SHP77 treated with DMSO at 0.1 percent for 48 hours (cell line): Measurements from ENCODE around the gene TFF2.

Experiments
- DNase-seq: peaks from one replicate; lab custom pipeline; 2025; lab: John Stamatoyannopoulos, UW

Gene TFF2

GRCh38 chr21:42384156-42384945, 33.6 kb upstream of the TFF2 start:
- no peak for DNase-seq

DNA sequence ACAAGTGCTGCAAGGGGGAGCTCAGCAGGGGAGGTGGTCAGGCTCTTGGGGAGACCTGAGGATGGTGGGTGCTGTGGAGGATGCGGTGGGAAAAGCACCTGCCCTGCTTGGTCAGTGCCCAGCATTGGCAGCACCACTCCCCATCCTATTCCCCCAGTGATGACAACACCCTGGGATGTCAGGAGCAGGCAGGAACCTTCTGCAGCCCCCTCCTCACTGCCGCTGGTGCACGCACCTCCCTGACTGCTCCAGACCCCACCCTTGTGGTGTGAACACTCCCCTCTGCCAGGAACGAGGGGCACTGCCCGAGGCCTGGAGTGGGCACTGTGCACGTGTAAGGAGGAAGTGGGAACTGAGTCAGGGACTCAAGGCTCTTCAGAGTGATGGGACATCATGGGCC, 32.5 kb upstream of the TFF2 start:
- no peak for DNase-seq

GRCh38 chr21:42382915-42383314, 32.1 kb upstream of the TFF2 start:
- DNase-seq: no peak

DNA sequence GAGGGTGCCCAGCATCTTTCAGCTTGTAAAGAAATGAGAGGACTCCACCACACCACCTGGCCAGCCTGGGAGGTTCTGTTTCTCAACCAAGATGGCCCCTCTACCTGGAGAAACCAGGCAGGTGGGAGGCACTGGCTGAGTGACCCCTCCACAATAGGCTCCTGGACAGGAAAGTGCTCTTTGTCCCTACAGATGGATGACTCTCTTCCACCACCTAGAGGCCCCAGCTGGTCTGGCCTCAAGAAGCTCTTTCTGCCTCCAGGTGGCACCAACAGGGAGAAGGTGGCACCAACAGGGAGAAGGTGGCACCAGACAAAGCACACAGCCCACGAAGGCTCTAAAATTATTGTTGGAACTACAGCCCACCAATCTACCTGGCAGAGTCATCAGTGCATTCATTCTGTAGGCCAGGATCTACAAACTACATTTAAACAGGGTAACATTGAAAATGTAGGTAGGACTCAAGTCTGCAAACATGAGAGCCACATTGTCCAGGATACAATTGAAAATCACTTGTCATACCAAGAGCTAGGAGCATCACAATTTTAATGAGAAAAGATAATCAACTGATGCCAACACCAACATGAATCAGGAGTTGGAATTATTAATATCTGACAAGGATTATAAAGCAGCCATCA, 30.7 kb upstream of the TFF2 start:
- no peak for DNase-seq

DNA sequence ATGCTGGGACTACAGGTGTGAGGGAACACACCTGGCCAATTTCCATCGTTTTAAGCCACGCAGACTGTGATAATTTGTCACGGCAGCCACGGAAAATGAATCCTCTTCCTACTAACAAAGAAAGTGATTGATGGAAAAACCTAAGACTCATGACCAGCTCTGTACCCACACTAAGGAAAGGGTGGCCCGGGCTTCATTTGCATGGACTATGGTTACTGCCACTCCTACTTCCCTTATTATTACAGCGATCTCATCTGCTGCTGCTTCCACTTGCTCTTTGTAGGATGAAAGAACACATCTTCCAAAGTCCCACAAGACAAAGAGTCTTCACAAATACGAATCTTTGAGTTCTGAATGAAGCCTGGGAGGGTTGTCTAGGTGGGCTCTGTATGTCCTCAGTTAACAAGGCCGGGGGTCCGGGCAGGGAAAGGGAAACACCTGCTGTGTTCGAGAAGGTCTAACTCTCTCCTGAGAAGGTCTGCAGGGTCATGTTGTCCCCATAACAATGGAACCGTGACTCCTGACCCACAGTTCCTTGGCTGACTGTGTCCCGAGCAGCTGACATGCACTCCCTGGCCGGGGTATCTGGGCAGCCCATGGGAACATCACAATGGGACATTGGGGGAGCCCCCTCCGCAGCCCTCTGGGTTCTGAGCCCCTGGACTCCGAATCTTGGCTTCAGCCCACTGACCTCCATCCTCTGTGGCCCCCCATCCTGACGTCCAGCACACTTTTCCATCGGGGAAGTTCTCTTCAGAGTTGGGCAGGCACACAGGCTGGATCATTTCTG, 28.8 kb upstream of the TFF2 start:
- no peak for DNase-seq

DNA sequence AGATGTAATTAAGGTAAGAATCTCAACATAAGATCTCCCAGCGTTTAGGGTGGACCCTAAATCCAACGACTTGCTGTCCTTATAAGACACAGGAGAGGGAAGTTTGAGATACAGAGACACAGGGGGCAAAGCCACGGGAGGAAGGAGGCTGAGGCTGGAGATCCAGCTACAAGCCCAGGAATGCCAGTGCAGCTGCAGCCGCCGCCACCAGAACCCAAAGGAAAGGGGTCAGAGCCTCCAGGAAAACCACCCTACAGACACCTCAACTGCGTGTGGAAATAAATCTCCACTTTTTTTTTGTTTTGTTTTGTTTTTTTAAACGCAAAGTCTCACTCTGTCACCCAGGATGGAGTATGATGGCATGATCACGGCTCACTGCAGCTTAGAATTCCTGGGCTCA, 27.6 kb upstream of the TFF2 start:
- no peak for DNase-seq

DNA sequence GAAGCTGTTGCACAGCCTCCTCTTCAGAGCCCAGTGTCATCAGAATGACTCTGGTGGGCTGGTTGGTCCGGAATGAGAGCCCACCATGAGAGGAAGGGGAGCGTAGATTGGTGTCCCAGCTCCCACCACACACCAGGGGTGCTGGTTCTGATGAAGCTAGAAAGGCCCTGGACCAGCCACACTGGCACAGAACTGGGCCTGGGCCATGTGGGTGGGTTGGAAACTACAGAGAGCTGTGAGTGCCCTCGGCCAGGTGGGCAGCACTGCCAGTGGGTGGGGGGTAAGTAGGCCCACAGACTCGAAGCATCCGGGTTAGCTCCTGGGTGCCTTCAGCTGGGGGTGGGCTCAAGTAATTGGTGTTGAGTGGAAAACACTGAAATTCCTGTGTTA, 27.2 kb upstream of the TFF2 start:
- DNase-seq: no peak

DNA sequence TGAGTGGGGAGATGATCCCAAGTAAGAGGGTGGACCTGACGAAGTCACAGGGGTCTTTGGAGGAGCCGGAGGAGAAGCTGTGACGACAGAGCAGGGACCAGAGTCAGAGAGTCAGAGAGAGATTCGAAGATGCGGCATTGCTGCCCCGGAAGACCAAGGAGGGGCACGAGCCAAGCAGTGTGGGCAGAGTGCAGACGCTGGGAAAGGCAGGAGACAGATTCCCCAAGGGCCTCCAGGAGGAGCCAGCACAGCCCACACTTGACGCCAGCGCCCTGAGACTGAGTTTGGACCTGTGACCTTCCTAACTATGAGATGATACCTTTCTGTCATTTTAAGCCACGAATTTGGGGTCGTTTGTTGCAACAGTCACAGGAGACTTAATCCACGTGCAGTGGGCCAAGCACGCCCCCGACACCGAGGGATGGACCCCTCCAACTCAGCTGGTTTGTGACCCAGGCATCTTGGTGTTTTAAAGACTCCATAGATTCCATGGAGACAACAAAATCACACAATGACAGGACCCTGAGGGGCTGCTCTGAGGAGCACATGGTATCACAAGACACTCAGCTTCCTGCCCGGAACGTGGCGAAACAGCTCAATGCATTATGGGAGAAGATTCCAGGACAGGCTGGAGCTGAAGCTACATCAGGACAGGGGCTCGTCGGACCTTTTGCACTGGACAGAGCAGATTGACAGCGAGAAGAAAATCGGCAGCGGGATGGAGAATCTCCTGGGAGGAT, 26.6 kb upstream of the TFF2 start:
- no peak for DNase-seq

- DNase-seq: no peak
These were observed 25.7 kb upstream of the TFF2 start for GRCh38 chr21:42376338-42376982.

GRCh38 chr21:42375966-42376337, 25.2 kb upstream of the TFF2 start:
- DNase-seq: no peak

GRCh38 chr21:42375506-42375905, 24.7 kb upstream of the TFF2 start:
- DNase-seq: no peak

GRCh38 chr21:42374864-42375499, 24.2 kb upstream of the TFF2 start:
- DNase-seq: no peak

GRCh38 chr21:42374457-42374856, 23.7 kb upstream of the TFF2 start:
- DNase-seq: no peak

DNA sequence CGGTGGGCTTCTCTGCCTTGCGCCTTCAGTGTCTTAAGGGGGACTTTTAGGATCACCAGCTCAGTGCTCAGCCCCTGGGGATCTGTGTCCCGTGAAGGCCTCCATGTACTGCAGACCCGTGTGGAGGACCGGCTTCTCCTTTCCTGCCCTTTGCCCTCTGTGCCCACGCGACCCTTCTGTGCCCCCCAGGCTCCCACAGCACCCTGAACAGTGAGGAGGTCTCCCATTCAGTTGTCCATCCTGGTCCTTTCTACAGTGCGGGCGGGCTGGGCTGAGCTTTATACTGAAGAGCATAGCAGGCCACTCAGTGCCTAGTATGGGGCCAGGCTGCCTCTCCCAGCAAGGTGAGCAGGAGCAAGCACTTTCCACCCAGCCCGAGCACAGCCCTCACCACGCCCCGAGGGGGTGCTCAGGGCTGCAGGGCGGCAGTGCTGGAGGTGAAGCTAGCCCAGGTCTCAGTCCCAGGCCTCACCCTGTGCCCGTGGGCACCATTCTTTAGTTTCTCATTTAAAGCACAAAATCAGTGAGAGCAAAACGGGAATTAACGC, 23.2 kb upstream of the TFF2 start:
- no peak for DNase-seq

- DNase-seq: no peak
These were observed 22.6 kb upstream of the TFF2 start for GRCh38 chr21:42373196-42373907.

DNA sequence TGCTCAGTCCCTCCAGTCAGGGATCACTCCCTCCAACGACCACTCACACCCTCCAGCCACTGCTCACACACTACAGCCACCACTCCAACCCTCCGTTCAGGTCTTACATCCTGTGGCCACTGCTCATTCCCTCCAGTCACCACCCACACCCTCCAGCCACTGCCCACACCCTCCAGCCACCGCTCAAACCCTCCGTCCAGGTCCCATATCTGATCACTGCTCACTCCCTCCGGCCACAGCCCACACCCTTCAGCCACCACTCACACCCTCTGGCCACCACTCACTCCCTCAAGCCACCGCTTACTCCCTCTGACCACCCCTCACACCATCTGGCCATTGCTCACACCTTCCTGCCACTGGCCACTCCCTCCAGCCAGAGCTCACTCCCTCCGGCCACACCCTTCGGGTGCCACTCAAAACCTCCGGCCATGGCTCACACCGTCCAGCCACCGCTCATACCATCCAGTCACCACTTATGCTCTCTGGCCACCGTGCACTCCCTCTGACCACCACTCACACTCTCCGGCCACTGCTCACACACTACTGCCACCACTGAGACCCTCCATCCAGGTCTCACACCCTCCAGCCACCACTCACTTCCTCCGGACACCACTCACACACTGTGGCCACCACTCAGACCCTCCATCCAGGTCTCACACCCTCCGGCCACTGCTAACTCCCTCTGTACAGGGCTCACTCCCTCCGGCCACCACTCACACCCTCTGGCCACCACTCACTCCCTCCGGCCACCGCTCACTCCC, 20.3 kb upstream of the TFF2 start:
- DNase-seq: no peak

GRCh38 chr21:42369821-42370220, 19.0 kb upstream of the TFF2 start:
- DNase-seq: no peak

DNA sequence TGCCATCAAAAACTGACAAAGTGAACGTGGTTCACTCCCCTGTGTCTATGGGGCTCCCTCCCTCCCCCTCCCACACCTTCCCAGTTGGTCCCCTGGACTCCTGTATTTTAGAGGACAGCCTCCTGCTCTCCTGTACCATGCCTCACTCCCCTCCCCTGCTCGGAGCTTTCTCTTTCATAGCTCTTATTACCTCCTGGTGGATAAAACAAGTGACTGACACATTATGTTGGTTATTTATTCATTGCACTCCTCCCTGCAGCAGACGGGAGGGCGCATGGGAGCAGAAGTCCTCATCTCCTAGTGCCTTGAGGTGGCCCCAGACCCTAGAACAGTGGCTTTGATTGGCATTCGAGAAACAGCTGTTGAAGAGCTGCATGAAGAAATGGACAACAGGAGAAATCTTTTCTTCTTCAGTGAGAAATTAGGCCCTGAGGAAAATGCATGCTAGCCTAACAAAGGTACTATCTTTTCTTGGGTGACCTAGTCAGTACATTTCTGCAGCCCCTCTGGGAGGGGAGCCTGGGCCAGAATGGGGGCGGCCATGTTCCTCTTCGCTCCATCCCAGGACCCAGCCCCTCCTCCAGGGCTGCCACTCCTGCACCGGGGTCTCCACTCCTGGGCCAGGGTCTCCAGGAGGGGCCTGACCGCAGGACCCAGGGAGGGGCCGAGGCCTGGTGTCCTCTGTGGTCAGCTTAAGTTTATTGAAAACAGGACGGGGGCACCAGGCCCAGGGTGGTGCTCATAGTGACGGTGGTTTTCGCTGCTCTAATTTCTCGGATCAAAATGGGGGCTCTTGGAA, 16.8 kb upstream of the TFF2 start:
- no peak for DNase-seq
